ENCODE results near the gene PKIG.
A peak's percentile ranks its signal among the peaks of the same experiment; 100 is the strongest.
"Not testable (repeated sequence)": the region's sequence is repeated elsewhere in the genome, so short reads cannot be mapped to it uniquely, and the experiment has no call there.

PKIG gene

DNA sequence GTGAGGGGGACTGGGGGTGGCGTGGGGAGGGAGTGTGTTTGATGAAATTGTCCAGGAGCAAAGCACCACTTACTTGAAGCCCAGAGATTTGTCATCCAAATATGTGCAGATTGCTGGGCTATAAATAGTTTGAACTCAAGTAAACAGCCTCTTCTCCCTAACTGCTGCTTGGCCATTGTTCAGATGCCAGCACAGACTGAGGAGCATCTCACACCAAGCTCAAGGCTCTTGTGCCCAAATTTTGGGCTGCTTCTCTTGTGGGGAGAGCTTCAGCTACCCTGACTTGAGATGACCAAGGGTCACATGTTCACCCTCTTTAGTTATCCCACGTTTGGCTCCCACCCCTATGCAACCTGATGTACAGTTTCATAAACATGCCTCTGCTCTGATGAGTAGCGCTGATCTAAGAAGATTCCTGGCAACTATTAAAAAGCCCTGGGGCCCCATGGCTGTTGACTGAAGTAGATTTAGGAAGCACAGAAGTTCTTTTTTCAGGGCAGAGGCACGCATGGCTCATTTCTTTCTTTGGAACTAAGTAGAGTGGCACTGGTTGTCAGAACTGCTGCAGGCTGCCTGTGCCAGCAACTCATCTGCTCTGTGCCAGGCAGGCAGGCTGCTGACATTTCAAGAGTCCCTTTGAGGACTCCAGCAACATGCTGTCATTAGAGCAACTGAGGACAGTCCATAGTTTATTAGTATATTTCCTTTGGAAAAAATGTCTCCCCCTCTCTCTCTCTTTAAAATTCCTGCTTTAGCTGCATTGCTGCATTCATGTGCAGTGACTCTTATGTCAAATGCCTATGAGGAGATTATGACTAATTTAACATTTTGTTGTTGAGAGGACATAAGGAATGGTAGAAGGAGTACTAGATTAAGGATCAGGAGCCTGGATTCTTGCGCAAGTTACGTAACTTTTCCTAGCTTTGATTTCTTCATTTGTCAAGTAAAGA is 9.6 kb upstream of the PKIG start:
- DNase-seq (ENCODE audit: low spot score): peak; percentile 81

DNA sequence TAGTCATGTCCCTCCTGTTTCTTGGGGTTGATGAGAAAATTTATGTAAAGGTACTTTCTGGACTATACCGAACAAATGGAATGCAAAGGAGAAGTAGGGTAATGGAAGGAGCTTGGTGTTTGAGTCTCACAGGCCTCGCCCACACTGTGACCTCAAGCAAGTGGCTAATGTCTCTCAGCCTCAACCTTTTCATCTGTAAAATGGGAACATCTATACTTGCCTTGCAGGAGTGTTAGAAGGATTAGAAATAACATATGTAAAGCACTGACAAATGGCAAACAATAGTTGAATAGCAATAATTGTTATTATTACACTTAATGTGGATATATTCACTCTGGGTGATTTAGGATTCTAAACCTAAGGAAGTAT is 8.9 kb upstream of the PKIG start:
- DNase-seq (ENCODE audit: low spot score): no peak

DNA sequence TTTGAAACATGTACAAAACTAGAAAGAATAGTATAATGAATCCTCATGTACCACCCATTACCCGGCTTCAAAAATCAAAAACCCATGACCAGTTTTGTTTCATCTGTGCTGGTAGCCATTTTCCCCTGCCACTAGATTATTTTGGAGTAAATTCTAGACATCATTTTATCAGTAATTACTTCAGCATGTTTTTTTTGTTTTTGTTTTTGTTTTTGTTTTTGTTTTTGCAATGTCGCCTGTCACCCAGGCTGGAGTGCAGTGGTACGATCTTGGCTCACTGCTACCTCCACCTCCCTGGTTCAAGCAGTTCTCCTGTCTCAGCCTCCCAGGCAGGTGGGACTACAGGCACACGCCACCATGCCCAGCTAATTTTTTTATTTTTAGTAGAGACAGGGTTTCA is 8.0 kb upstream of the PKIG start:
- DNase-seq (ENCODE audit: low spot score): no peak

DNA sequence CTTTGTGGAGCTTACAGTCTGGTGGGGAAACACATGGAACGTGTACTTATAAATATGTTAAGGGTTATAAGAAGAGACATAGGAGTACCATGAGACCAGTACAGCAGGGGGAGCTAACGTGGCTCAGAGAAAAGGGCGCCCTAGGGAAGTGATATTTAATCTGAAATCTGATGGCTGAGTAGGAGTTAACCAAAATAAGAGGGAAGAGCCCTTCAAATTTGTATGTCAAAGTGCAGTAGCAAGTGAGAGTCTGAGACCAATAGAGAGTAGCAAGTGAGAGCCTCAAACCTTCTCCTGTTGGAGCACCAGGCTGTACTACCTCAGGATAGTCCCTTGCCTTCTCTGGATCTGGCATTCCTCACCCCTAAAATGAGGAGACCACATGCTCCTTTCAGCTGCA is 6.1 kb upstream of the PKIG start:
- no peak for DNase-seq (ENCODE audit: low spot score)

DNA sequence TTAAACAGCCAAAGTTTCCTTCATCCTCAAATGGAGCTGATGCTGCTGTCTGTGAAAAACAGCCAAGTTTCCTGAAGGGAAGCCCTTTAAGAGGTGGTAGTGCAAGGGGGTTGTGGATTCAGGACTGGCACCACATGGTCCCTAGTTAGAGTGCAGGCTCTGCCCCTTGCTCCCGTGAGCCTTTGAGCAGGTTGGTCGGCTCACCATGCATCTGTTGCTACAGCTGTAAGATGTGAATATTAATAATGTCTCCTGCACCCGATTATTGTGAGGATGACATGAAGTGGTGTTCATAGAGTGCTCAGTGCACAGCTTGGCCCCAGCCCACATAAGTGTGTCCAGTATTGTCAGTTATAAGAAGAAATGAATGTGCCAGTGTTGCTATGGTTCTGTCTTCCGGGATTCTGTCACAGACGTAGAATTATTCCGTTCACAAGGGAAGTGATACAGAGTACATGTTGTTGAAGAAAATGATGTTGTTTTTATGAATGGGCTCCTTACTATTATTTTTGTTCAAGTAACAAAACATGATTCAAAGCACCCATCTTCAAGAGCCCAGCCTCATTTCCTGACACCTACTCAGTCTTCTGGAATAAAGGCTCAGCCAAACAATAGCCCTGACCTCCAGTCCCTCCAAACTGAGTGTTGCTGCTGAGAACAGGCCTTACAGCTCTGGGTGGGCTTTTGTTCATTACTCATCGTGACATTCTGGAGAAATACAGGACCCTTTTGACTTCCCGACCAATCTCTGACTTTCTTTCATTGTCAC is 2.9 kb upstream of the PKIG start:
- no peak for DNase-seq (ENCODE audit: low spot score)

DNA sequence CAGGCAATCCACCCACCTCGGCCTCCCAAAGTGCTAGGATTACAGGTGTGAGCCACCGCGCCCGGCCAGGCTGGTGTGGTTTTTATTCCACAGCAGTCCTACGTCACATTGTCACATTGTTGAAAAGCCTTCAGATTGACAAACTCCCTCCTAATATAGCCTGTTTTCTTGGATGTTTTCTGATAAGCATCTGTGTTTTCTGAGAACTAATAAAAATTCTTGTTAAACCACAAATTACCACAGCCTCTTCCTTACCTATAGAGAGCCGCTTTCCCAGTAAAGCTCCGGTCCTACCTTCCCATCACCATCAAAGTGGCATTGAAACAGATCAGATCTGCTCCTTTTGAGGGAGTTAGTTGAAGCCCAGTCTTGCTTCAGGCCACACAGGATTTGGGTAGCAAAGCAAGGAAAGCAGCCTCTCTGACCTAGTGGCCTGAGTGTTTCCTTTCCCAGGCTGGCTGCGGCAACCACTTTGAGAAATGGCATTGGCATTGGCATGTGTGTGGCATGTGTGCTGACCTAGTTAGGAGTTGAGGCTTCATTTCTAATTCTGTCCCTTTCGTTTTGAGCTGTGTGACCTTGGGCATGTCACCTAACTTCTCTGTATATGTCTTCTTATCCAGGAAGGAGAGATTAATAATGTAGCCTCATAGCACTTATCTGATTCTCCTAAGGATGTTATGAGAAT is 1.7 kb upstream of the PKIG start:
- no peak for DNase-seq (ENCODE audit: low spot score)

DNA sequence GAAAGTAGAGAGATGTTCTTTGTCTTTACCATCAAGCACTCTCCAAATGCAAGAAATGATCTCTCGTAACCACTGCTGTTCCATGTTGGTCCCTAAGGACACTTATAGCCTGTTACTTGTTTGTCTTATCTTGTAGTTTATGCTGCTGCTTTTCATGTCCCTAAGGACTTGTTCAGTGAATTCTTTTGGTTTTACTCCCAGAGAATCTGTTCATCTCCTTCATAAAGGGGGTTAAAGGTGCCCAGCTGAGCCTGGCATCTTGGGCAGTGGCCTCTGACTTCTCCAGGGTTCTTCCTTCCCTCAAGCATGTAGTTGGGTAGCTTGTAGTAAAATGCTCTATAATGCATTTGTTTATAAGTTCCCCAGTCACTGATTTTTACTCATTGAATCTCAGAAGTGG is 864 bp upstream of the PKIG start:
- DNase-seq (ENCODE audit: low spot score): no peak

DNA sequence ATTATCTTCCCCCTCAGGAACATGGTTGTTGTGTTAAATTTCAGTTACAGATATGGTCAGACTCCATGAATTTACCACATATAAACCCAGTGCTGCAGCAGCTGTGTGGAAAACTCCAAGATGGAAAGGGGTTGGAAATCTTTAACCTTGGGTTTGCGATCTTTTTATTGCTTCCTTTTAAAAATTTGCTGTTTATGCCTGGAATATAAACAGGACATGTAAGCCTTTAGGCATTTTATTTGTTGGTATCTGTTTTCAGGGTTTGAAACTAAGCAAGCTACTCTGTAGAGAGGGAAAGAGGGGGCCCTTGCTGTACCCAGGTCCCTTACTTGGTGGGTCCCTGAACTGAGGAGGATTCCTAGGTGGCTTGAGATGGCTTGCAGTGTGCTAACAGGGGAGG is 778 bp downstream of the PKIG start:
- DNase-seq (ENCODE audit: low spot score): no peak

DNA sequence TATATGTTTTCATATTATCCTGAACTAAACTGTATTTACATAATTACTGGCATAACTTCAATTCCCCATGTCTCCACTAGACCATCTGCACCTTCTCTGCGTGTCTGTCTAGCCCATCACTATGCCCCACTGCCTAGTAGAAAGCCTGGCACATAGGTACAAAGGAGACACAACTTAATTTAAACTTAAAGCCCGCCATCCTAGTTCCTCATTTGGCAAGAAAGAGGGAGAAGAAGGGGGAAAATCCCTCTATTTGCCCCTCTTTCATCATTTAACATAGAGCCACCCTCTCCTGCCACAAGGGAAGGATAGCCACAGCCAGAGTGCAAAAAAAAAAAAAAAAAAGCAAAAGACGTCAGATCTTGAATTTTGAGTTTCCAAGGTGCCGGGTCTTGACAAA is 1.8 kb downstream of the PKIG start:
- no peak for DNase-seq (ENCODE audit: low spot score)

DNA sequence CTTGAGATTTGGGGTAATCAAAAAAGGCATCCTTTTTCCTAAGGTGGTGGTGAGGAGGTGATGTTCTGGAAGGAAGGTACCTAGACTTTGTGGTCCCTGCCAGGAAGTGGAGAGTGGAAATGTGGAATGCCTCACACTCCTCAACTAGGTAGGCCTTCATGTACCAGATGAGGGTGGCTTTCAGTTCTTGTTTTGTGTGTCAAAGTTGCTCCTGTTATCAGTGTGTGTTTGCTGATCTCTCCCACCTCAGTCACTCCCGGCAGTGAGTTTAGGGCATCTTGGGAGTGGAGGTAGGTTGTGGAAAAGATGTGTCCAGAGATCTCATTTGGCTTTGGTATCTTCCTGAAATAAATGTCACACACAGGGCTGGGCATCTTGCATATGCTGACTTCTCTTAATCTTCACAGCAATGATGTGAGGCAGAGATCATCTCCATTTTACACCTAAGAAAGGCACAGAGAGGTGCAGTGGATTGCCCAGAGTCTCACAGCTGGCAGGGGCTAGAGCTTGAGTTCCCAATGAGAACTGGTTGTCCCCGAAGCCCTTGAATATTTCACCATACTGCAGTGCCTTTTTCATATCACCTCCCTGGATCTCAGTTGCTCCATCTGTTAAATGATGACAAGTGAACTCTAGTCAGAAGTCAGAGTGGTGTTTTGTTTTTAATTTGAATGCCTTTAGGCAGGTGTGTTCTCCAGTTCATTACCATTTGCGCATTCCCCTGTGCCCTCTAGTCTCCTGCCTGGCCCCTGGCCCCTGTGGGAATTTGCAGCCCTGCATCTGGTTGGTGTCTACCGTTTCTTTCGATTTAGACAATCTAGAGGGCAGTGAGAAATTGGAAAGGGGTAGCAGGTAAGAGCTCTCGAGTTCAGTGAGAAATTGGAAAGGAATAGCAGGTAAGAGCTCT is 2.9 kb downstream of the PKIG start:
- no peak for DNase-seq (ENCODE audit: low spot score)

DNA sequence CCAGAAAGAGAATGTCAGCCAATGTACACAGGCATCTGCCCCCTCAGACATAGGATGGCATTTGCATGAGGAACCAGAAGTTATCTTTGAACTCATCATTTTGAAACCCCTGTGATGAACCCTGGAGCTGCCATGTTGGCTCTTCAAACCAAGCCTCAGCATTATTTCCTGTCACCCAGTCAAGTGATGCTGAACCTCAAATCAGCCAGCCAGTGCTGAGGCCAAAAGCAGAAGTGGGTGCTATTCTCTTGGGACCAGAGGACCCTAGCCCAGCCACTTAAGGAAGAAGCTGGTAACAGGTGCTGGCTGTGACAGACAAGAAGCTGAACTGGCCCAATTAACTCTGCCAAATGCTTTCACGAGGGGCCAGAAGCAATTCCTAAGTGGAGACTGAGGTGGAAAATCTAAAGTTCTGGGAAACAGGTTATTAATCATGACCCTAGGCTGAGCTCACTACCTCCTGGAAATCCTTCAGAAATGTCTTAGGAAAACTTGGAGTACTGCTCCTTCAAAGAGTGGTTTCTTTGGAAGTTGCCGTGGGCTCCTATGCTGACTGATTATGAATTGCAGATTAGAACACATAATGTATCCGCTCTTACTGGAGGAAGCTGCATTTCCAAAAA is 4.0 kb downstream of the PKIG start:
- no peak for DNase-seq (ENCODE audit: low spot score)

DNA sequence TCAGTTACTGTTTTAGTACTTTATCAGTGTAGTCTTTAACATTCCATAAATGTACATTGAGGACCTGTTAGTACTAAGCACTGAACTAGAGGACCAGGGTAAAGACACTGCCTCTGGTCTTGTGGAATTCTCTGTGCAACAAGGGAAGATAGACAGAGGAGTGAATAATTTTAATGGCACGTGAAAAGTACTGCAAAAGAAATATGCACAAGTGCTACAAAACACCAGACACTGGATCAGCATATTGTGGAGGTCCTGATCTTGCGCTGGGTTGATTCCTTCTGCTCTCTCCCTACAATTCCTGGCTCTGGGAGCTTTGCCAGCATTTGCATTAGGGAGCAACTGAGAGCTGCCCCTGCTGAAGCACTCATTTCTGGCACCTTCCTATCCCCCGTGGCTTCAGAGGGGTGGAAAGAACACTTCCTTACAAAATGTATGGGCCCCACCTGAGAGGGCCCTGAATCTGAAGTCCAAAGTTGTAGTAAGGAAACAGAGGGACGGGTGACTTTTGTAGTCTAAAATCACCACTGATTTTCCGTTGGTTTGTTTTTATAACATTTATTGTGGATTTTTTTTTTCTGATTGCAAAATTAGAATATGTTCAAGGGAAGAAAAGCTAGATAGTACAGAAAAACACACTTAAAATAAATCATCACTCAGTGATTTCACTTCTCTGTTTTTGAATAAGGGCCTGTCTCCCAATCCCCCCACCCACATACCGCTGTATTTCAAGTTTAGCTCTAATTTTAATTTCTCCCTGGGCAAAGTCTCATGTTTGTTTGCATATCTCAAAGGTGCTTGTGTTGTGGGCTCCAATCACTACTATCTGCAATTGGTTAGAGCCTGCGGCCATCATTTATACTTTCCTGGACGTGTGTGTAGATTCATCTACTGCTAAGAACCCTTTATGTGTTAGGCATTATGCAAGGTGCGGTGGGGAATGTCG is 4.9 kb downstream of the PKIG start:
- DNase-seq (ENCODE audit: low spot score): no peak

DNA sequence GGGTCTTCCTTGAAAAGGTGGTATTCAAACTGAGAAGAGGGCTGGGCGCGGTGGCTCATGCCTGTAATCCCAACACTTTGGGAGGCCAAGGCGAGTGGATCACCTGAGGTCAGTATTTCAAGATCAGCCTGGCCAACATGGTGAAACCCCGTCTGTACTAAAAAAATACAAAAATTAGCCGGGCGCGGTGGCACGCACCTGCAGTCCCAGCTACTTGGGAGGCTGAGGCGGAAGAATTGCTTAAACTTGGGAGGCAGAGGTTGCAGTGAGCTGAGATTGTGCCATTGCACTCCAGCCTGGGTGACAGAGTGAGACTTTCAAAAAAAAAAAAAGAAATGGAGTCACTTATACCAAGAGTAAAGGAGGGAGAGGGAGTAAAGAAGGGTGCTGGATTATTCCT is 5.9 kb downstream of the PKIG start:
- DNase-seq (ENCODE audit: low spot score): not testable (repeated sequence)

DNA sequence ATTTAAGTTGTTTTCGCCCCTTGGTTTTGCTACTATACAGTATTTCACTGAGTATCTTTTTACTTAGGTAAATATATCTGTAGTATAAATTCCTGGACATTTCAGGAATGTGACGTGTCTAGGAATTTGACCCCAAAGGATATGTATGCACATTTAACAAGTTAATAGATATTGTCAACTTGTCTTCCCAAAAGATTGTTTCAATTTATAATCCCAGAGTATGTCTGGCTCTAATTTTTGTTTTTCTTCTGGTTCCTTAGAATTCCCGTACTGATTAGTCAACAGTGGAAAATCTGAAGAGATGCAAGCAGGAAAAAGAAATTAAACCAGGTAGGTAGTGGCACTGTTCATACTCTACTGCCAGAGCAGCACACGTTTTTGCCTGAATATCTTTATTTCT is 7.2 kb downstream of the PKIG start:
- DNase-seq (ENCODE audit: low spot score): no peak

DNA sequence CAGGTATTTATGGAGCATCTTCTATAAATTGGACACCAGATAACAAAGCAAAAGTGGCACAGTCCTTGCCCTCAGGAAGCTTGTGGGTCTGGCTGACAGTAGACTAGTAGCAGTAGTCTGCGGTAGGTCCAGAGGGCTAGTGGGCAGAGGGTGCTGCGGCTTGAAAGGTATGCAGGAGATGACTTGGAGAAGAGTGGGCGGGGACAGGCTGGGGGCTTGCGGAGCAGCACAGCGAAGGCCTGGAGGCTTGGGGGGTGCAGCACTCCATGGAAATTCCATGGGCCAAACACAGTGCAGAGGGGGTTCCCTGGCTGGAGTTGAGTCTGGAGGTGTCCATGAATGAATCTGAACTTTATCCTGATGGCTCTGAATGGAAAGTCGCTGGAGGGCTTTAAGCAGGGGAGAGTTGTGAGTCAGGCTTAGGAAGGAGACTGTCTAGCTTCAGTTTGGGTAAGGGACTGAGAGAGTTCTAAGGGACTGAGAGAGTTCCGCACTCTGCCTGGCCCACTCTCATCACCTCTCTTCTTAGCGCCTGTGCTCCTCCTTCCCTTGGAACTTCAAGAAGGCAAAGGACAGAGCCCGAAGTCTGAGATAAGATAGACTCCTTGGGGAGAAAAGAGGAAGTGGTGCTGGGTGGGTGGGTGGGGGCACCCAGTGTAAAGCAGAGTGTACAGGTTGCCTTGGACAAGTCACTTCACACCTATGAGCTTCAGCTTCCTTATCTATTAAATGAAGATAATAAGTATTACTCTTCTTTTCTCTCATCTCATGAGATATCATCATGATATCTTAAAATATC is 8.8 kb downstream of the PKIG start:
- DNase-seq (ENCODE audit: low spot score): no peak

DNA sequence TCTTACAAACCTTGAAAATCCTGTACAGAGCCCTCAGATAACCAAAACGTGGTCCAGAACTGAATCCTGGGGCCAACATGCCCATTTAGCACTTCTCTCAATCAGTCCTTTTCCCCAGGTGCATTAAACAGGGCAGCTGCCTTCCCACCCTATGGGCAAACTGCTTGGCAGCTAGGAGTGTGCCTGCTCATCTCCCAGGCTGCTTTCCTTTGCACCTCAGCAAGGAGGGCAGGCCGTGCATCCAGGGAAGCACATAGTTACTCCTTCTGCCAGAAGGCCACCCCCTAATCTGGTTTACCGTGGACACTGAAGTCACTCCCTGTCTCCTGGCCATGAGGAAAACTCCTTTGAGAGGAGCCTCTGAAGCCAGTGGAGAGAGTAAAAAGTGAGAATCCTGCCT is 10.0 kb downstream of the PKIG start:
- no peak for DNase-seq (ENCODE audit: low spot score)

DNA sequence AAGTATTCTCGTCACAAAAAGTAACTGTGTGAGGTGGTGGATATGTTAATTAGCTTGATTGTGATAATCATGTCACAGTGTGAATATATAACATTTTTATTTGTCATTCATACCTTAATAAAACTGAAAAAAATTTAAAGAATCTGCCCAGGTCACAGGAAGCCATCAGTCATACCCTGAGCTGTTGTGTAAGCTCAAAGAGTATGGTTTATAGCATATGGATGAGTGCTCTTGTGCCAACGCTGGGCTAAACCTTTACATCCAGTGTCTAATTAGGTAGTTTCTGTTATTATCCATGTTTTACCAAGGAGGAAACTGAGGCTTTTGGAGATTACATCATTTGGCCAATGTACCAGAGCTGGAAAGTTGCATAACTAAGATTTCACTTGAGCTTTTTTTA is 11.4 kb downstream of the PKIG start:
- no peak for DNase-seq (ENCODE audit: low spot score)

DNA sequence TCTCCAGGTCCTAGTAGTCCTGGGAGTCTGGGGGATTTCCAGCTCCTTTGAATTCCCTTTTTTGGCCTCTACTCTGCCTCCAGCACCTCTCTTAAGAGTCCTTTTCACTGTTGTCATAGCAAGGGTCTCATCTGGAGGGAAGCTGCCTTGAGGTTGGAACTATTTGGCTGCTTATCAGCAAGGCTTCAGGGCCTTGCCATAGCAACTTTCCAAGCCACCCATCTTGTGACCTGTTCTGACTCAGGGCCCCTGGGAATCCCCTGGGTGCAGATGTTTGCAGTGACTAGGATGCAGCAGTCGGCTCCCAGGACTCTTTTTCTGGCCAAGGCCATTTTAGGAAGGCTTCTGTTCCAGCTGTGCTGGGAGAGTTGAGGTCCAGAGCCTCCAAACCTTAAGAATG is 12.4 kb downstream of the PKIG start:
- DNase-seq (ENCODE audit: low spot score): peak; percentile 55

DNA sequence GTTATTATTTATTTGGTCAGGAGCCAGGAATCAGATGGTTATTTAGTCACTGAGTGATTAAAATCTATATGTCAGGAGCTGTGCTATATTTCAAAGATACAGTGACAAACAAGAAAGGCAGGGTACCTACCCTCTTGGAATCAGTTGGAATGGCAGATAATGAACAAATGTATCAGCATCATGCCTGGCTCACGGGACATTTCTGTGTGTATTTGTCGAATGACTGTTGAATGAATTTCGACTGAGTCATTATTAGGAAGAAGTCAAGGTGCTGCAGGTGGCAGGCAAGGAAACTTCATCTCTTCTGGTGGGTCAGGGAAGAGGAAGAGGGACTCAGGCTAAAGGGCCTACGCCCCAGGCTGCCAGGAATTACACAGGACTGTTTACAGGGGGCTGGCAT is 13.6 kb downstream of the PKIG start:
- DNase-seq (ENCODE audit: low spot score): no peak
